DMS53 treated with DMSO at 0.1 percent for 48 hours (cell line): ENCODE results near the gene WDR43.

ENCODE experiments used
- DNase-seq: peaks from one replicate; lab custom pipeline; 2025; ENCODE audit not compliant: unreplicated experiment; lab: John Stamatoyannopoulos, UW

The WDR43 gene

DNA sequence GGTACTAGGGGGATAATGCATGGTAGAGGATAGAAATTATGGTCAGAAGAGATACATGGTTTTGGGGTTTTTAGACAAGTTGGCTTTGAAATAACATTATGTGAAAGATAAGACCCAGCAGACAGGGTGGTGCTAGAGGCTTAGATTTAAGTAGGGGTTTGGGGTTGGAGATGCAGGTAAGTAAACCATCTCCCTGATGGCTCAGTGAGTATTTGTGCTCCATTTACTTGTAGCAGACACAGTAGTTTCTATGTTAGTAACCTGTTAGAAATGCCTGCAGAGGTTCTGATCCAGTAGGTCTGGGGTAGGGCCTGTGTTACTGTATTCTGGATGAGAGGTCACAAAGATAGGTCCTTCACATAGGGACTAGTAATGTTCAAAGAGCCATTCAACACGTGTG, 13.7 kb downstream of the WDR43 start:
- no peak for DNase-seq

- DNase-seq: no peak
These were observed 15.3 kb downstream of the WDR43 start for GRCh38 chr2:28909655-28910353.

GRCh38 chr2:28915939-28916338, 21.5 kb downstream of the WDR43 start:
- DNase-seq: no peak

- DNase-seq: no peak
These were observed 32.4 kb downstream of the WDR43 start for GRCh38 chr2:28926847-28927246.

DNA sequence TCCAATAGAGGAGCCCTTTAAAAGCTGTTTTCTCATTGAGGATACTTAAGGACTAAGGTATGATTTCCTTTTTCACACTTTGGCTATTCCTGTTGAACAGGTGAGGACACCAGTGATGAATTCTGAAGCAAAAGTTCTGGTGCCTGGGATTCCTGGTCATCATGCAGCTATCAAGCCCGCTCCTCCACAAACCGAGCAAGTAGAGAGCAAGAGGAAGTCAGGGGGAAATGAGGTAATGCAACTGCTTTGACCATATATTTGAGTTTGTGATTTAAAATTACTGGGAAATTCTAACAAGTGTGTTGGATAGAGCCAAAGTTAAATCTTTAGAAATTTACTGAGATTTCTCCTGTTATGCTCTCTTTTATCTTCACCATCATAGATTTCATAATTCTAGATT, 33.0 kb downstream of the WDR43 start:
- DNase-seq: no peak

GRCh38 chr2:28927878-28928277, 33.4 kb downstream of the WDR43 start:
- no peak for DNase-seq

DNA sequence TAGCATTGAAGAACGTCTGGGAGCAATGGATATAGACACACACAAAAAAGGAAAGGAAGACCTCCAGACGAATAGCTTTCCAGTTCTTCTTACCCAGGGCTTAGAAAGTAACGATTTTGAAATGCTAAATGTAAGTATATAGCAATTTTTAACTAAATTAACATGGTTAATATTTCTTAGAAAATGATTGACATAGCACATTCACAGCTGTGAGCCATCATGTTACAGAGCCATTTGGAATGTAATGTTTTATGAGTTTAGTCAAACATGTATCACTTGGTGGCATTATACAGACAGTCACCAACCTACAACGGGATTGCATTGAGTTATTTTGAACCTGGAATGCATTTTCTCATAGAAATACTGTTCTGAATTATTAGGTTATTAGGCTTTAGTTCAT, 35.1 kb downstream of the WDR43 start:
- DNase-seq: no peak

GRCh38 chr2:28930205-28930604, 35.7 kb downstream of the WDR43 start:
- DNase-seq: no peak

GRCh38 chr2:28934769-28935168, 40.3 kb downstream of the WDR43 start:
- DNase-seq: no peak

- DNase-seq: no peak
These were observed 46.5 kb downstream of the WDR43 start for GRCh38 chr2:28941008-28941407.

DNA sequence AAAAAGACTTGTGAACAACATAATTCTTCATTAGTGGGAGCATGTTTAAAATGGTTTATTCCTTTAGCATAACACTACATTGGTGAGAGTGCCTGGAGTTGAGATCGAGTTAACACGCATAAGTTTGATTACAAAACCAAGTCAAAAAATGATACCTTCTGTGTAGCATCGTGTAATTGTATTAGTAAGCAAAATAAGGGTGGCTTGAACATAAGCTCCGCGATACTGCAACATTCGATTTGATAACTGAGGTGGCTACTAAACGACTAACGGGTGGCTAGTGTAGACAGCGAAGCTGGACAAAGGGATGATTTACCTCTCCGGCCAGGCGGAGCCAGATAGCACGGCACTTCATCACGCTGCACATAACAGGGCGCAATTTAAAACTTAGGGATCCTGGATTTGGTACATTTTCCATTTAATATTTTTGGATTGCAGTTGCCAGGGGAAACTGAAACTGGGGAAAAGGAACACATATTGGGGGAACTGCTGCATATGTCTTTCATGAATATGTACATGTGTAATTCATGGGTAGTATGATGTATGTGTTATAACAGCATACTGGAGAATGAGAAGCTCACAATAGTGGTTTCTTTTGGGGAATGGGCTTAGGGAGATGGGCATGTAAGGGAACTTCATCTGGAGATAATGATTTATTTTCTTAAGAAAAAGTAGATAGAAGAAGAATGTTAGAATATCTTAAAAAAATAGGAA, 50.2 kb downstream of the WDR43 start:
- no peak for DNase-seq

DNA sequence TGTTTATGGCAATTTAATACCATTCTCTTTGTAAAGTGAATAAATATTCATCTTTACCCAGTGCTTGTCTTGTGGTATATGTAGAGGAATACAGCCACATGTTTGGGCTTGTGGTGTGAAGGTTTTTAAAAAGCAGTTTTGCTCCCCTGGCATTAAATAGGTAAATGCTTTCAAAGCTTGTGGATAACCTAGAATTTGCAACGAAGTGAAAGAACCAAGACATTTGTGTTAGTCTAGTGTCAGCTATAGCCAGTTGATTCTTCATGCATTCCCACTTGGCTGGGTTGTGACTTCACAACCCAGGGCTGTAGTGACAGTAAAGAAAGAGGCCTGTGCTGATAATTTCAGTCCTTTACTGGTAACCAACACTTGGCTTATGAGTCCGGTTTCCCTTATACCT, 53.7 kb downstream of the WDR43 start:
- no peak for DNase-seq

- DNase-seq: no peak
These were observed 54.7 kb downstream of the WDR43 start for GRCh38 chr2:28949190-28949589.

- DNase-seq: no peak
These were observed 55.3 kb downstream of the WDR43 start for GRCh38 chr2:28949617-28950305.

DNA sequence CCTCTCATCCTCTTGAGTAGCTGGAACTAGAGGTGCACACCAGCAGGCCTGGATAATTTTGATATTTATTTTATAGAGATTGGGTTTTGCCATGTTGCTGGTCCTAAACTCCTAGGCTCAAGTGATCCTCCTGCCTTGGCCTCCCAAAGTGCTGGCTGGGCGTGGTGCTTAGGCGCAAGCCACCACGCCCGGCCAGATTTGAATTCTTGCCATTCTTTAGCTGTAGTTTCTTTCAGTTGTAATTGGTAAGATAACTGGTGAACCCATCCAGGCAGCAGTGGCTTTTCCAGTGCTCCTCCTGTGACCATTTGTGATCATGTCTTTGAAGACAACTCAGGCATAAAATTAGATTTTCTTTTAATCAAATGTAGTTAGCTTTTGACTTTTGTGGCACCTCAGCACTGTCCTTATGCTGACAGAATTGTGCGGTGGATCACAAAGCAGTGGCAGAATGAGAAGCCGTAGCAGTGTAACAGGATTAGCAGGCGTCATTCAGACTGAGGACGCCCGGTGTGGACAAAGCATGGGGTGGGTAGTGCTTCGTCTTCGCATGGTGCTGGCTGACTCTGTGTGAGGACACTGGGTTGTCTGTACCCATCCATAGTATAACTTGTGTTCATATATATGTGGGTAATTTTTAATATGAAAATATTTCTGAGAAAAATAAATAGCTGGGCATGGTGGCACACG, 56.6 kb downstream of the WDR43 start:
- no peak for DNase-seq

DNA sequence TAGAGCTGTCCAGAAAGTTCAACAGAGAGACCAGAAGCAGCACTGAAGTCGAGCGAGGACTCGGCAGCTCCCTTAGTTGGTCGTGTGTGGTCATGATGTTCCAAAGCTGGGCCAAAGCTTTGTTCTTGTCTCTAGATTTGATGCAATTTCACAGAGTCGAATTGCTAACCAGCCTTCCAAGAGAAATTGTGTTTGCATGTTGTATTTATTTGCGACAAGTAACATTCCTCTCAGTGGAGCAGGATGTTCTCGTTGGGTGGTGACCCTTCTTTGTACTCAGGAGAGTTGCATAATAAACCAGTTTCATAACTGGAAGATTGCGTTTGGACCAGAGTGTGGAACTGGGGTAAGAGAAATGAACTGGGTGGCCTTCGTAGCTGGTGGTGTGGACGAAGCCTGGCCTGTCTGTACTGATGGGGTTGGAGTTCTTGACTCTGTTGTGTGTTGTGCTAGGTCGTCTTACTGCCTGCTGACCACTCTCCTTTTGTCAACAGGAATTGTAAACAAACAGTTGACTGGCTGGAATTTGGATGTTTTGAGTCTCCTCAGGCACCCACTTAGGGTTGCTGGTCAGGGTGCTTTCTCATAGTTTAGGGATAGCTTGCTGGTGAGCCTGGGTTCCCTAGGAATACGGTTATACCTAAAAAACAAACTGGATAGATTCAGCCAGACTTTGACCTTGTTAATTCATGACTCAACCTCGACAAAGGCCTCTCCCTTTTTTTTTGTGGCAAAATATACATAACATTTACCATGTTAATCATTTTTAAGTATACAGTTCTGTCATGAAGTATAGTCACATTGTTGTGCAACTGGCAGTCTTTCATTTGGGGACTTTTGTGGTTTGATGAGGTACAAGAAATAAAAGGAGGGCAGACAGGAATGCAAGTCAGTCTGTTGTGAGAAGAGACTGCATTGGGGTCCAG, 57.7 kb downstream of the WDR43 start:
- no peak for DNase-seq

DNA sequence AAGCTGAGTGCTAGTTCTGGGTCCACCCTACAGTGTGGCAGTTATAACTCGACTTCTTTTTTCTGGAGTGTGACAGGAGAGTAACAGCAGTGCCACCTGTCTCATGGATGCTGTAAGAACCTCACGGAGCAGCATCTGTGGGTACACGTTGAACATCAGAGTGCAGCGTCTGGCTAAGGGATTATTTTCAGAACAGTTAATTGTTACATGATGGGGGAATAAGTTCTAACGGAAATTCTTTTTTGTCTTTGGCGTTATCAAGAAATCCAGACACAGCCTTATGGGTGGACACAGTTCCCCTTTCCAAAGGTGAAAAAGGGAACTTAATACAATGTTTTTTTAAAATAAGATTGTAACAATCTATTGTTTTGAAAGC, 58.4 kb downstream of the WDR43 start:
- no peak for DNase-seq

- DNase-seq: no peak
These were observed 61.0 kb downstream of the WDR43 start for GRCh38 chr2:28955467-28955866.

GRCh38 chr2:28956415-28956826, 62.0 kb downstream of the WDR43 start:
- no peak for DNase-seq

DNA sequence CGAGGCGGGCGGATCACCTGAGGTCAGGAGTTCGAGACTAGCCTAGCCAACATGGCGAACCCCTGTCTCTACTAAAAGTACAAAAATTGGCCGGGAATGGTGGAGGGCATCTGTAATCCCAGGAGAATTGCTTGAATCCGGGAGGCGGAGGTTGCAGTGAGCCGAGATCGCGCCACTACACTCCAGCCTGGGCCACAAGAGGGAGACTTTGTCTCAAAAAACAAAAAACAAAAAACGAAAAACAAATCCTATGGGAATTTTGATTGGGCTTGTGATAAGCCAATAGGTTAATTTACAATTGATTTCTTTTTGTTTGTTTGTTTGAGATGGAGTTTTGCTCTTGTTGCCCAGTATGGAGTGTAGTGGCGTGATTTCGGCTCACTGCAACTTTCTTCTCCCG, 62.4 kb downstream of the WDR43 start:
- DNase-seq: no peak

DNA sequence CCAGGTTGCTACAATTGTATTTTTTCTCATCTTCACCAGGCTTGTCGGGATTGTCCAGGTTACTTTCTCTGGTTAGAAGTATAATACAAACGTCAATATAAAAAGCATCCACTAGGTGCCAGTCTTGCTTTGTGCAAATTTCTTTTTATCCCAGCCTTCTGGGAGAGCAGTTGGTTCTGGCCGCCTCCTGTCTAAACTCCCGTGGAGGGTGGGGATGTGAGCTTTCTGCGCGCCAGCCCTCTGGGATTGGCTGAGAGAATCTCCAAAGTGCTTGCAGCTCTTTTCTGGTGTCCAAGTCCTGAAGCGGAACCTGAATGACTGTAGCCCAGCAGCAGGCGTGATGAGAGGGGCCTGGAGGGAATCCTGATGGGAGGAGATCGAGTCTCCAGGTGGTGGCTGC, 64.2 kb downstream of the WDR43 start:
- peak; percentile 45 for DNase-seq
